Measurements from ENCODE around the gene LRP5.

Gene LRP5

GRCh38 chr11:68321293-68322051 is 9.1 kb downstream of the LRP5 start:
- intact Hi-C loops (cut with DNase I; ENCODE audit: low total_unique reads) = no loop called here
- TF ChIP-seq CTCF (IDR thresholded peaks at IDR 0.05) = no peak
- H3K27ac ChIP-seq = peak overlapping the region; percentile 70 to 74
- no peak for DNase-seq
- H3K27me3 ChIP-seq = no peaks in the 10 kb centered on the region
- no peaks in the 10 kb centered on the region for H3K9me3 ChIP-seq
- no peaks in the 10 kb centered on the region for H3K36me3 ChIP-seq
- H3K4me1 ChIP-seq = peaks cover 5 to 83% (median 60%) of the 10 kb centered on the region in 4 donors
- peak overlapping the region in 1 of 2 donors; percentile 10 for H3K4me3 ChIP-seq

- DNase-seq = no peak
- H3K4me3 ChIP-seq = peak overlapping the region in 1 of 2 donors; percentile 10
- no peaks in the 10 kb centered on the region for H3K27me3 ChIP-seq
- TF ChIP-seq CTCF (IDR thresholded peaks at IDR 0.05) = no peak
- peaks cover 1 to 83% (median 59%) of the 10 kb centered on the region in 4 donors for H3K4me1 ChIP-seq
- peak overlapping the region; percentile 70 to 74 for H3K27ac ChIP-seq
- H3K36me3 ChIP-seq = no peaks in the 10 kb centered on the region
- H3K9me3 ChIP-seq = no peaks in the 10 kb centered on the region
- intact Hi-C loops (cut with DNase I; ENCODE audit: low total_unique reads) = no loop called here
Observed at GRCh38 chr11:68322052-68322430, 9.7 kb downstream of the LRP5 start.

GRCh38 chr11:68324241-68324640 is 11.8 kb downstream of the LRP5 start:
- H3K27ac ChIP-seq = peak overlapping the region; percentile 70 to 74
- DNase-seq = no peak
- H3K4me3 ChIP-seq = no peak overlapping the region
- intact Hi-C loops (cut with DNase I; ENCODE audit: low total_unique reads) = no loop called here
- TF ChIP-seq CTCF (IDR thresholded peaks at IDR 0.05) = no peak
- no peaks in the 10 kb centered on the region for H3K36me3 ChIP-seq
- H3K4me1 ChIP-seq = peaks cover 0 to 90% (median 71%) of the 10 kb centered on the region in 4 donors
- no peaks in the 10 kb centered on the region for H3K27me3 ChIP-seq
- no peaks in the 10 kb centered on the region for H3K9me3 ChIP-seq

- H3K27ac ChIP-seq = peak overlapping the region in 1 of 2 donors; percentile 74
- peaks cover 0 to 92% (median 75%) of the 10 kb centered on the region in 4 donors for H3K4me1 ChIP-seq
- no peaks in the 10 kb centered on the region for H3K9me3 ChIP-seq
- H3K4me3 ChIP-seq = no peak overlapping the region
- DNase-seq = no peak
- TF ChIP-seq CTCF (IDR thresholded peaks at IDR 0.05) = no peak
- intact Hi-C loops (cut with DNase I; ENCODE audit: low total_unique reads) = no loop called here
- H3K27me3 ChIP-seq = no peaks in the 10 kb centered on the region
- H3K36me3 ChIP-seq = no peaks in the 10 kb centered on the region
Observed at GRCh38 chr11:68324695-68325094, 12.3 kb downstream of the LRP5 start.

- H3K4me1 ChIP-seq = peaks cover 0 to 94% (median 82%) of the 10 kb centered on the region in 4 donors
- intact Hi-C loops (cut with DNase I; ENCODE audit: low total_unique reads) = no loop called here
- H3K27ac ChIP-seq = peak overlapping the region in 1 of 2 donors; percentile 74
Observed at GRCh38 chr11:68325183-68325906, 13.0 kb downstream of the LRP5 start.

More at GRCh38 chr11:68325183-68325906, 13.0 kb downstream of the LRP5 start:
- Histone ChIP-seq H3K9me3 (no peaks in the 10 kb centered on the region), H3K27me3 (no peaks in the 10 kb centered on the region), H3K4me3 (no peak overlapping the region), H3K36me3 (no peaks in the 10 kb centered on the region)
- DNase-seq = no peak
- no peak for TF ChIP-seq CTCF (IDR thresholded peaks at IDR 0.05)

Data from tibial artery (tissue), 4 donors.